IPS DF 4.7 (cell line): Measurements from ENCODE around the gene ECSIT.

ENCODE experiments used
- DNase-seq: peaks from one replicate; pipeline ENCODE4 v3.0.0-alpha.2; 2013; ENCODE audit warnings: low spot score; ENCODE audit errors: extremely low read depth

ECSIT gene

DNA sequence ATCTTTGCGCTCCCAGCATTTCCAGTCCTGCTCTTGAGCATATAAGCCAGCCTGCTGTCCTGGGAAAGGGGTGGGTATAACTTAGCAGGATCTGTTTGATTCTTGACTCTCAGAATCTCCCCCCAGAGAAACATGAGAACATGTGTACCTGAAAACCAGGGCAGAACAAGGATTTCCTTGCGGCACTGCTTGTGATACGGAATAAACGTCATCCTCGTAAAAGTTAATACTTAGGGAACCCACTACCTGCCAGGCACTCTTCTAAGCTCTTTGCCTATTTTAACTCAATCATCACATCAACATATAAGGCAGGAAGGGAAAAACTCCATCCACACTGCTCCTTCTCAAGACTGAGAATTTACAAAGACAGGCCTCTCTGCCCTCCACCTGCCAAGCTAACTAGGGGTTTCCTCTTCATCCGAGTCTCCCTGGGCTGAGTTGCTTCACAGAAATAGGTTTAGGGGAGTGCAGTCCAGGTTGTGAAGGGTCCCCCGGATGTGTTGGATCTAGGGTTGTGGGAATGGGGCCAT is 24.4 kb downstream of the ECSIT start:
- DNase-seq: no peak

DNA sequence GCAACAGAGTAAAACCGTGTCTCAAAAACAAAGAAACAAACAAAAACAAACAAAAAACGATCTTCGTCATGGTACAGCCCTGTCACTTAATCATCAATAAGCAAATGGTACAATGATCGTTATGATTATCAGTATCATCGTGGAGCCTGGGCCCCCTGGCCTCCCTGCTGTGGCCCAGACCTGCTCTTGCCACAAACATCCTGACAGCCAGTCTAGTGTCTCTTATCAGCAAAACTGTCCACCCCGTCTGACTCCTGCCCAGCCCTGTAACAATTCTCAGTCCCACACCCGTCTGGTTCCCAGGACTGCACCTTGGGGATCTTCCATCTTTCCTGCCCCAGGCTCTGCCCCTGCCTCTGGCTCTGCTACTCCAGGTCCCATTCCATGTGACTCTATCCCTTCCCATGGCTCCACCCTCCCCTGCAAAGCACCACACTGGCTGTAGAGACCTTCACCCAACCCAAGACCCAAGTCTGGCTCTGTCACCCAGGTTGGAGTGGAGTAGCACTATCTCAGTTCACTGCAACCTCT is 29.0 kb downstream of the ECSIT start:
- DNase-seq: no peak

DNA sequence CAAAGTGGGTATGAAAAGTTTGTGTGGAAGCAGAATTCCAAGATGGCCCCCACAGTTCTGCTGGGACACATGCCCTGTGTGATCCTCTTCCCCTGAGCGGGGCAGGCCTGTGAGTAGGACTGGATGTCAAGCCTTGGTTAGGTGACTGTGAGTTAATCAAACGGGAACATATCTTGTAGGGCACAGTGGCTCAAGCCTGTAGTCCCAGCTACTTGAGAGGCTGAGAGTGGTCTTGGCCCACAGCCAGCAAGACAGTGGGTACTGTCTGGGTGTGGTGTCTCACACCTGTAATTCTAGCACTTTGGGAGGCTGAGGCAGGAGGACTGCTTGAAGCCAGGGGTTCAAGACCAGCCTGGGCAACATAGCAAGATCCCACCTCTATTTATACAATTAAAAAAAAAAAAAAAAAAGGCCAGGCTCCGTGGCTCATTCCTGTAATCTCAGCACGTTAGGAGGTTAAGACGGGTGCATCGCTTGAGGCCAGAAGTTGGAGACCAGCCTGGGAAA is 29.7 kb downstream of the ECSIT start:
- DNase-seq: no peak

DNA sequence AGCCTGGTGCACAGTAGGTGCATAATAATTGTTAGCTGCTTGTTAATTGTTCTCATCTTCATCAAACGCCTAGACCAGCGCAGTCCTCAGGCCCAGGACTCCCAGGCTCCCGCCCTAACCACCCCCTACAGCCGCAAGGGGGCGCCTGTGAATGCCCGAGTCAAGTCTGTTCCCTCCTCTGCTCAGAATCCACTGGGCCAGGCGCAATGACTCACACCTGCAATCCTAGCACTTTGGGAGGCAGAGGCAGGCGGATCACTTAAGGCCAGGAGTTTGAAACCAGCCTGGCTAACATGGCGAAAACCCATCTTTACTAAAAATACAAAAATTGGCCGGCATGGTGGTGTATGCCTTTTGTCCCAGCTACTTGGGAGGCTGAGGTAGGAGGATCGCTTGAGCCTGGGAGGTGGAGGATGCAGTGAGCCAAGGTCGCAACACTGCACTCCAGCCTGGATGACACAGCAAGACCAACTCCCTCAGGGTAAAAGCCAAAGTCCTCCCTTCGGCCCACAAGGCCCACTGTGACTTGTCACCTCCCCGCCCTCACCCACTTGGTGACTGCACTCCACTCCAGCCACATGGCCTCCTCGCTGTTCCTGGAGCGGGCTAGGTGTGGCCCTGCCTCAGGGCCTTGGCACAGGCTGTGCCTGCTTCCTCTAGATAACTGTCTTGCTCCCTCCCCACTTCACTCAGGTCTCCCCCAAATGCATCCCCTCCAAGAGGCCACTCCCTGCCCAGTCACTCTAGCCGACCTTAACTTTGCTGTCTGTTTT is 32.4 kb downstream of the ECSIT start:
- no peak for DNase-seq

DNA sequence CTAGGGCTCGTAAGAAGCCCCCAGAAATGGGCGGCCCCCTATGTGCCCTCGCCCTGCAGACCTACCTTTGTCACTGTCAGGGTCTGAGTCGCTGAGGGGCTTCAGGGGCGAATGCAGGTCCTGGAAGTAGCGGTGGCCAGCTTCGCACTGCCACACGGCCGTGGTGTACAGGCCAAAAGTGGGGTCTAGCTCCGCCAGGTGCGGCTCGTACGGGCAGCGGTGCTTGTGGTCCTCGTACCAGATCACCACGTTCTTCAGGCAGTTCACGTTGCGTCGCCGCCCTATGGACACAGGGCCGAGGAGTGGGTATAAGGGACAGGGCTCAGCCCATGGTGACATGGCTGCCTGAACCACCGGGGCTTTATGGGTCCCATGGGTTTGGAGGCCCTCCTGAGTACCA is 33.0 kb downstream of the ECSIT start:
- DNase-seq: no peak

DNA sequence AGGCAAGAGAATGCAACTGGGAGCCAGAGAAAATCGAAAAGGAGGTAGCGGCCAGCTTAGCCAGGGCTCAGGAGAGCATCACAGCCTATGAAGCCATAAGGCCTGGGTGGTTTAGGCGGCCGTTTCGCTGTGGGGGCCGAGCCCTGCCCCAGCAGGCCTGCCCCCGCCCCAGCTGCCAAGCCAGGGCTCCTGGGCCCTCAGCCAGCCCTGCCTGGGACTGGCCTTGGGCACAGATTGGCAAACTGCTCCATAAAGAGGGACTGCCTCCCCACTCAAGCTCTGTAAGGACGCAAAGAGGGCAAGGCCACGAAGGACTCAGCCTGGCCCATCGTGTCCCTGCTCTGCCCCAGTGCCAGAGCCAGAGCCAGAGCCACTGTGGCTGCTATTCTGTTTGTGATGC is 33.5 kb downstream of the ECSIT start:
- DNase-seq: no peak

DNA sequence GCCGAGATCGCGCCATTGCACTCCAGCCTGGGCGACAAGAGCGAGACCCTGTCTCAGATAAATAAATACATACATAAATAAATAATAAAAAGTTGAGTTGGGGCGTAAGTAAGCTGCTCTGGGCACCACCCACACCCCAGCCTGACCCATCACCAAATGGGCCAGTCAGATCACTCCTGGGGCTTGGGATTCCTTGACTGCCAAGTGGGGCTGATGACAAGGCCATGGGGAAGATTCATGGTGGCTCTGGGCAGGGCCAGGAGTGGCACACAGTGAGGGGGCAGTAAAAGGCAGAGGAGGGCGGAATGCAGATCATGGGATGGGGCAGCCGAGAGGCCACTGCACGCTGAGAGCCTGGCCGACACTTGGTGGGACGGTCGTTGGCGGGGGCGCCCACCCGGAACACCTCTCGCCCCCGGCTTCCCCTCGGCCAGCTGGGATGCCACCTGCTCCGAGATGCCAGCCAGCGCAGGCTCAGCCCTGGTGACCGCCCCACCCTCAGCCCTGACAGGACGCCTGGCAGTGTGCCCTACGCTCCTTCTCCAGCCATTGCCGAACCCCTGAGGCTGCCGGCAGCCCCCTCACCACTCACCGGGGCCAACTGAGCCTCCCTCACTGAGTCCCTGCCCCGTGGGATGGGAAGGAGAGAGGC is 34.2 kb downstream of the ECSIT start:
- DNase-seq: no peak

DNA sequence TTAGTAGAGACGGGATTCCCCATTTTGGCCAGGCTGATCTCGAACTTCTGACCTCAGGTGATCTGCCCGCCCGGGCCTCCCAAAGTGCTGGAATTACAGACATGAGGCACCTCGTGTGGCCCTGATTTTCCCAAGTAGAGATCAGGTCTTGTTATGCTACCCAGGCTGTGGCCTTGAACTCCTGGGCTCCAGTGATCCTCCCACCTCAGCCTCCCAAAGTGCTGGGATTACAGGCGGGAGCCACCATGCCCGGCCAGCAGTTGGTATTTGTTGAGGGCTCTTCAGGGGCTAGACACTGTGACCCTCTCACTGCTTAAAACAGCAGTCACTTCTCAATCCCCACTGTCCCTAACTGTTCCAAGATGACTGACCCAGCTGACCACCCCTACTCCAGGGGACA is 39.6 kb downstream of the ECSIT start:
- no peak for DNase-seq

DNA sequence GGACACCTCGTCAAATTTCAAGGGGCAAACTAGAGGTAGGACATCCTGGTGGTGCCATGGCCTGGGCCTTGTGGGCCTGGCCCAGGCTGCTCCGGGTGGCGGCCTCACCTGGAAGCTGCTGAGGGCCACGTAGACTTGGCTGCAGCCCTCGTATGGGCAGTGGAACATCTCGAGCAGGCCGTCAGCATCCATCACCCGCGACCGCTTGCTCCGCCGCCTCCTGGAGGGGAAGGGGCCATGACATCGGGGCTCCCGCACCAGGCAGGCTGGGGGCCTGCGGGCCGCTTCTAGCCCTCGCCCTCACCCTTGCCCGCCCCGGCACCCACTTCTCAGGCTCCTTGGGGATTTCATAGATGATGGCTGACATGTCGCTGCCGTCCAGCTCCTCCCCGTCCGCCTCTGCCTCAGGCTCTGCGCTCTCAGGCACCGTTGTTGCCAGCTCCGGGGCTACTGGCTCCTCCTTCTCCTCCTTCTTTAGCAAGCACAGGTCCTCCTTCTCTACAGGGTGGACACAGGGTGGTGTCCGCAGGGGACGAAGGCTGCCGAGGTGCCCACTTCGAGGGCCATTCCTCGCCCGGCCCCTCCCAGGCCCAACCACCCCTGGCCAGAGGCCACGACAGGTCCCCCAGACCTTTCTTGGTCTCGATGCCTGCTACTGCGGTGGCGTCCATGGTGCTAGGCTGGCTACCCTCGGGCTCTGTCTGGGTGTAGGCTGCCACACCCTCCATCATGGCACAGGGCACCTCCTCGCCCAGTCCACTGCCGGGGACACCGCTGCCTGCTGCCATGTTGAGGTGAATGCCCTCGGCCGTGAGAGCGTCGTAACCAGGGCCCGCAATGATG is 42.1 kb downstream of the ECSIT start:
- no peak for DNase-seq

DNA sequence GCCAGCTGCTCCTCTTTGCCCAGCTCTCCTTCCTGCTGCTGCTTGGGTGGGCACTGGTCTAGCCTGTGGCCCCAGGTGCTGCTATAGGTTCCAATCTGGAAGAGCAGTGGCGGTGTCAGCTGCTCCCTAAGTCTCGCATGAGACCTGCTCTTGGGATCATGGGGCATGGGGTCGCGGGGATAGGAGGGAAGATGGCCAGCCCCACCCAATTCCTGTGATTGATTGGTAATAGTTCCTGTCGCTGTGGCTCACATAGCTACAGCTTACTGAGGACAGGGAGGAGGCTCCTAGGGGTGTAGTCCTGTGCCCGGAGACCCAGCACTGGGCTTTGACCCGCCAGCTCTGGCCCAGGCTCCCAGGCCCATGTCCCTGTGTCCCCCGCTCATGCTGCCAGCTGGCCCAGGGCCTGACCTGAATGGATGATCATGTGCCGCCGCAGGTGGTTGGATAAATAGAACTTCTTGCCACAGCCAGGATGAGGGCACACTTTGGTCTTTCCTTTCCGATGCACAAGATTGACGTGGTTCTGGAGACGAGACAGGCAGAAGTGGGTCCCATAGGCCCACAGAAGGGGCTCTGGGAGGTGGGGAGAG is 43.6 kb downstream of the ECSIT start:
- DNase-seq: no peak

DNA sequence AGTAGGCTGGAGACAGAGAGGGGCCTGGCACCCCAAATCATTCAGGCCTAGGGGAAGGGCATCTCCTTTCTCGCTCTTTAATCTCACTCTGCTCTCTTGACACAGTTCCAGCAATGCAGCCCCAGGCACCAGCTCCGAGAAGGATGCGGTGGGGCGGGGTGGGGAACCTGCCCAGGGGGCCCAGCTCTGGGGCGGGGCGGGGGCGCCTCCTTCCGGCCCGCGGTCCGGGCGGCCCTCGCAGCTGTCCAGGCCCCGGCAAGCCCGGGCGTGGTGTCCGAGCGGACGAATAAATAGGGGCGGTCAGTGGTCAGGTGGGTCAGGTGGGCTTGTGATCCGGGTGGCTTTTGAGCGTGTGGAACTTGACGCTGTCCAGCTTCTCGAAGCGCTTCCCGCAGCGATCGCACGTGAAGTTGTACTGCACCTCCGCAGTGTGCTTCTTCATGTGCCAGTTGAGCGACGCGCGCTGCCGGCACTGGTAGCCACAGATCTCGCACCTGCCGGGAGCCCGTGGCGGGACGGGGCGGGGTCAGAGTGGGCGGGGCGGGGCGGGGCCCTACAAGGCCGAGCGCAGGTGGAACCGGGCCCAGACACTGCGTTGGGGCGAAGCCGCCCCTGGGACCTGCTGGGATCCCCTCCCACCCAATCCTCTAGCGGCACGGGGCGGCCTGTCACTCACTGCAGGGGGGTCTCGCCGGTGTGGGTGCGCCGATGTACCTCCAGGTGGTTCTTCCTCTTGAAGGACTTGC is 45.4 kb downstream of the ECSIT start:
- DNase-seq: no peak

DNA sequence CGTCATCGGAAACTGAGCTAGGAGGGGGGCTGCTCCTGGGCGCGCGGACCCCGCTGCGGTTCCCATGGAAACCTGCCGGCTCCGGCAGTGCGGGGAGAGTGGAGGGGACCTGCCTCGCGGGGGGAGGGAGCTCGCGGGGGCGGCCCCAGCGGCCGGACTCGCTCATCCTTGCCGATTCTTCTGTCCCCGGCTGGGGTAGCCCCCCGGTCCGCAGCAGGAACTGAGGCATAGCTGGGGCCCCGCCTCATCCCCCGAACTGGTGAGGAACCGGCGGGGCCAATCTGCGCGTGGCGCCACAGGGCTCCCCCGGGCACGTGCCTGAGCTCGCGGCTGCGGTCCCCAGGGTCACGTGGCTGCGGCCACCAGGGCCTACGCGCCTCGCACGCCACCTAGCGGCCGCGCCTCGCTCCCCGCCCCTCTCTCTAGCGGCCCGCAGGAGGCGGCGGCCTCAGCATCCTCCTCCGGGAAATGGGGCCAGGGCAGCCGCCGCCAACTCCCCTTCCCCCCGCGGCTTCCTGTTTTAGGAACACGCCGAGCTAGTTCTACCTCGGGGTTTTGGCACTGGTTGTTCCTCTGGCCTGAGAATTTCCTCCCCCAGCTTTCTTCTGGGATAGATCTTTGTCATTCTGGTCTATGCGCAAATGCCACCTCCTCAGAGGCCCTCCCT is 46.4 kb downstream of the ECSIT start:
- no peak for DNase-seq

DNA sequence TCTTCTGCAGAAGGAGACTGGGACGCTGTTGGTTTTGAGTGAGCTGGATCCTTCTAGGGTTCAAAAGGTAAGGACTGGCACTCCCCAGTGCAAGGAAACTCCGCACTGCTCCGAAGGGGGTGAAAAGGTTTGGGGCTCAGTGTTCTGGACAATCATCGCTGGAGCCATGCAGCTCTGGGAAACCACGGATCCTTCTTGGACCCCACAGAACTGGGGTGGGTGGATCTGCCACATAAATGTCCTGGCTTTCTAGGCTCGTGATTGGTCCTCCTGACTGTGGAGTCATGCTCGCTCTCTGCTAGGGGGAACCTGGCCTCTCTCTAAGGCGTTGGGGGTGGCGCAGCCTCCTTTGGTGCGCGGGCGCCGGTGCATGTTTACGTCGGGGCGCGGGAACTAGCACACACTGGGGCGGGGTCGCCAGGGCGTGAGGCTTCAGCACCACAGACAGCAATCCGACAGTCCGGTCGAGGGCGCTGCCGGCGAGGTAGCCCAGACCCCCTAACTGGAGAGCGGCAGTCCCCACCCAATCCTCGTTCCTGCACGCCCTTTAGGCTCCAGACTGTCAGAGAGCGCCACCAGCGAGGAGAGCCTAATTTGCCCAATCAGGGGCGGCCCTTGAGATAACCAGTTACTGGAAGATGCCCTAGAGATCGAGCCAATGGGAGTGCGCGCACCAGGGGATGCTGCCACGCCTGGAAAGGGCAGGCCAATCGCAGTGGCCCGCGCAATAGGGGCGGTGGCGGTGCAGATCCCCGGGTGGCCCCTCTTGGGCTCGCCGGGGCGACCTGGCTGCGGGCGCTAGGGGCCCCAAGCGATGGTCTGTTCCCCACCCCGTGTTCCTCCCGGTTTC is 47.2 kb downstream of the ECSIT start:
- DNase-seq: no peak

DNA sequence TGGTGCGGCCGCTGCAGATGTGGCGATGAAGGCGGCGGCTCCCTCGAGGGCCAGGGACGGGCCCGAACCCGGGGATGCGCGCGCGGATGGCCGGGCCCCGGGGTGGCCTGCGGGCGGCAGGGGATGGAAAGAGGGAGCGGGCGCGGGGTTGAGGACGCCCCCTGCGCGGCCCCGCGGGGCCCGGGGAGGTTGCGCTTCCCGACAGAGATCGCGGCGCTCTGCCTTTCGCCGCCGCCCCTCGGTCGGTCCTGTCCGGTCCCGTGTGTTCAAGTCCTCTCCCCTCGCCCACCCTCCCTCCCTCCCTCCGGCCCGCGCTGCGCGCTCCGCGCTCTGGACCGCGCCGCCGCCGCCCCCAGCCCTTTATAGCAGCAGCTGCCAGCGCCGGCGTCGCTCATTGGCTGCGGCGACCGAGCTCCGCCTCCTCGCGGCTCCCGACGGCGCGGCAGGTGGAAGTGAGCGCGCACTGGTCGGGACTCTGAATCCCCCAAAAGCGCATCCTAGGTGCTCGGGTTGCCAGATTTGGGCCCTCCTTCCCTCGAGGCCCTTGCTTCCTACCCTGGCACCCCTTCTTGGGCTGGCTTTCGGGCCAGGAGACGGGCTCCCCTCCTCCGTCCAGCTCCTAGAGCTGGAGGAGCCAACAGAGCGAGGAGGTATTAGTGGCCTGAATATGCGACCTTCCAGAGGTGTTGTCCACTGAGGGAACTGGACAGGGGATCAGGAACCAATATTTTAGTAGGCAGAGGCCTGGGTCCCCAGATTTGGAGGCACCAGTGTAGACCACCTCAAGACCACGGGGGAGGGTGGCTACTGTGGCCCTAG is 48.0 kb downstream of the ECSIT start, which contains the start of gene ELAVL3:
TSS of gene ELAVL3 (minus strand) at position 332 of the 819 bp plus-strand sequence. CDS start 438 bp downstream, outside the sequence.
- no peak for DNase-seq

DNA sequence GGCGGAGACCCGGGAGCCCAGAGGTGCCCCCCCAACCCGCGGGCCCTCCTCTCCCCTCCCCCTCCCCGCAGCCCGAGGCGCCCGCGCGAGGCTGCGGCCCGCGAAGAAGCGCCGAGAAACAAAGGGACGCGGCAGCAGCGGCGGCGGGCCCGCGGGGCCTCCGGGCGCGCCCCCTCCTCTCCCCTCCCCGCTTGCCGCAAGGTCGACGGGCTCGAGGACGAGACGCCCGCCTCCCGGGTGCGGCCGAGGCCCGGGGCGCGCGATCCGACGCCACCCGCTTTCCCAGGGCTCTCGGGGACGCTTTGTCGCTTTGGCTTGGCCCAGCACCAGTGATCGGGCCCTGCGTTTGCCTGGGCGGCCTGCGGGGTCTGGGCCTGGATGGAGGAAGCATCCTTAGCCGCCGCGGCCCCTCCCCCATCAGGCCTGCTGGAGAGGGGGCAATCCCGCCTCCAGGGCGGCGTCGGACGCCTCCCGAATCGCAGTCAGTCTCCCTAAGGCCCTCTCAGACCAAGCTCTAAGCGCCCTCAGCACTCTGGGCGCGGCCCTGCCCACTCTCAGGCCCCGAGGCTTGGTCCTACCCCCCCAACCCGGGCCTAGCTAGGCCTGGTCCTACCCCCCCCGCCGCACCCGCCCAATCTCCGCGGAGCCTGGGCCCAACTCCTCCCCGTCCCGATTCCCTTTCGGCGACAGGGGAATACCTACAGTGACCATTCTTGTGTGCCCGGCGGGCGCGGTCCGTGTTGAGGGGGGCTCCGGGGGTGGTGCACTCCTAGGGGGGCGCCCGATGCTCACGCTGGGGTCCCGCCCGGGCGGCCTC is 48.8 kb downstream of the ECSIT start:
- no peak for DNase-seq

DNA sequence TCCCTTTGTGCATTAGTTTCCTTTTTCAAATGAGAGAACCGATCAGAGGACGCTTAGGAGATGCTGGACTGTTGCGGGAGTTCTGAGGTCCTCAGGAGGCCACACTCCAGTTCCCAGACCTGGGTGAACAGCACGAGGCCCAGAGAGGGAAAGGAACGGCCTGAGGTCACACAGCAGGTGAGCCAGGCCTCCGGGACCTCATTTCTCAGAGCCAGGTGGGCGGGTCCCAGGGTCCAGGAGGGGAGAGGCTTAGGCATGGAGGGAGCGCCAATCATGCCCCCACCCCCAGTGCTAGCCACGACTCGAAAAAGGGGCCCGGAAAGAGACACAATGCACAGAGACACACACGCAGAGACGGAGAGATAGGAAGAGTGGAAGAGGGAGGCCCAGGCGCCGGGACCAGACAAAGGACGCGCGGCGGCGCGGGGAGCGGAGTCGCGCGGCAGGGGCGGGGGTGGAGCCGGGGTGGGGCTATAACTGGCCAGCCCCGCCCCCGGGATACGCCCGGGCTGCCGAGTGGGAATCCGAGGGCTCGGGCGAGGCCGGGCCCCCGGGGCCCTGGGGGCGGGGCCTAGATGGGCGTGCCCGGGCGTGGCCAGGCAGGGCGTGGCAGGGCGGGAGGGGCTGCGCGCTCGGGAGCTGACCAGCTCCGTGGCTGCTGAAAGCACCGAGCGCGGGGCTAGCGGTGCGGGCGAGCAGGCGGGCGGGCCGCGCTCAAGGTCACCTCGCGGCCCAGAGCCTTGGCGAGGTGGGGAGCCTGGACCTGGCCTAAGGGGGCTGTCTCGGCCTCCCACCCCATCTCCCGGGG is 49.6 kb downstream of the ECSIT start:
- DNase-seq: no peak
